Heart left ventricle (tissue), 13 donors: ENCODE results near the gene GADD45G.

Experiments used
- CTCF ChIP-seq, 12 donors: fragments of 200-600 bp; sonication (generic) in 4 of 12; IDR thresholded peaks; one replicate each; pipeline versions ENCODE4 v1.5.0 to v1.8.0; 2018 to 2022; ENCODE audit warnings: antibody characterized with exemption in 12 of 12, mild to moderate bottlenecking in 5 of 12
- POLR2A ChIP-seq, 2 donors: fragments of 450-650 bp; IDR thresholded peaks; one replicate each; pipeline ENCODE4 v1.6.1; 2017; ENCODE audit warnings: antibody characterized with exemption in 2 of 2, mild to moderate bottlenecking in 2 of 2, moderate library complexity in 2 of 2
- donor health status: ischemic (EF 13 %, LVEDD 7.1; RV severe dilation, severe dysfunction).
- donor health status: DM: no; HTN: yes; CAD: no.
- donor health status: DM: no; HTN: no; CAD: no.
- donor health status: ischemic (EF 25% LVEDD 6.9; RV normal size, moderate dysfunction).
- donor health status: ischemic (EF 25% LVEDD 5.7; RV mildly dilated, moderate dysfunction).
- donor health status: ischemic (EF 35%, LVEDD 5.7; RV mildly dilated, moderate dysfunction).
- donor health status: nonischemic (EF 11% LVEDD 7.7; RV severe dilation, severe dysfunction).
- donor health status: DM: yes; HTN: yes; CAD: no.
- donor health status: PGD.
- donor health status: ischemic (EF 29% LVEDD 5.4; RV normal size, mild dysfunction).
- donor health status: nonischemic (EF 23%, LVEDD 6.1; RV moderate dilation, normal function).

DNA sequence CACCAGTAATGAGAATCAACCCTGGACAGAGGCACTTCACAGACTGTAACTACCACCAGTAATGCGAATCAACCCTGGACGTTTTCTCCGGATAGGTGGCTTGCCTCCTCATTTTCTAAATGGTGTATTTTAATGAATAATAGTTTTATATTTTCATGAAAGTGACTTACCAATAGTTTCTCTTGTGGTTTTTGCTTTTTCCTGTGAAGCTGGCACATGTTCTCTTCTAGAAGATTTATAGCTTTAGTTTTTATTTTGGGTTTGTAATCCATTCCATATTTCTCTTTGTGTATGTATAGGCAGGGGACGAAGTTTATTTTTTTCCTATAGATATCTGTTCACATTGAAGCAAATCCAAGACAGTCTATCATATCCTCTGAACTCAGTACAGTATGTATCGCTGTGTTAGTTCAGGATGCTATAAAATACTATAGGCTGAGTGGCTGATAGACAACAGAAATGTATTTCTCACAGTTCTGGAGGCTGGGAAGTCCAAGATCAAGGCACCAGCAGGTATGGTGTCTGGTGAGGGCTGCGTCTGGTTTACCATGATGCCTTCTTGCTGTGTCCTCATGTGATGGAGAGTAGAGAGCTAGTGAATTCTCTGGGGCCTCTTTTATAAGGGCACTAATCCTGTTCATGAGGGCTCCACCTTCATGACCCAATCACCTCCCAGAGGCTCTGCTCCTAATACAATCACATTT, 46.5 kb upstream of the GADD45G start:
- no peak for TF ChIP-seq CTCF (IDR thresholded peaks at IDR 0.05)
- TF ChIP-seq POLR2A (IDR thresholded peaks at IDR 0.05), result no peak
